Skeletal muscle cell (primary cell): ENCODE data around the gene CKB.

Experiments
- DNase-seq: peaks from one replicate; pipeline ENCODE4 v3.0.0-alpha.2; 2010; ENCODE audit warnings: low read depth
- H3K4me3 ChIP-seq: 2 replicates; pipeline ENCODE4 v1.5.1; 2011; ENCODE audit warnings: low read depth, mild to moderate bottlenecking, control low read depth, low read length, moderate library complexity

The CKB gene

DNA sequence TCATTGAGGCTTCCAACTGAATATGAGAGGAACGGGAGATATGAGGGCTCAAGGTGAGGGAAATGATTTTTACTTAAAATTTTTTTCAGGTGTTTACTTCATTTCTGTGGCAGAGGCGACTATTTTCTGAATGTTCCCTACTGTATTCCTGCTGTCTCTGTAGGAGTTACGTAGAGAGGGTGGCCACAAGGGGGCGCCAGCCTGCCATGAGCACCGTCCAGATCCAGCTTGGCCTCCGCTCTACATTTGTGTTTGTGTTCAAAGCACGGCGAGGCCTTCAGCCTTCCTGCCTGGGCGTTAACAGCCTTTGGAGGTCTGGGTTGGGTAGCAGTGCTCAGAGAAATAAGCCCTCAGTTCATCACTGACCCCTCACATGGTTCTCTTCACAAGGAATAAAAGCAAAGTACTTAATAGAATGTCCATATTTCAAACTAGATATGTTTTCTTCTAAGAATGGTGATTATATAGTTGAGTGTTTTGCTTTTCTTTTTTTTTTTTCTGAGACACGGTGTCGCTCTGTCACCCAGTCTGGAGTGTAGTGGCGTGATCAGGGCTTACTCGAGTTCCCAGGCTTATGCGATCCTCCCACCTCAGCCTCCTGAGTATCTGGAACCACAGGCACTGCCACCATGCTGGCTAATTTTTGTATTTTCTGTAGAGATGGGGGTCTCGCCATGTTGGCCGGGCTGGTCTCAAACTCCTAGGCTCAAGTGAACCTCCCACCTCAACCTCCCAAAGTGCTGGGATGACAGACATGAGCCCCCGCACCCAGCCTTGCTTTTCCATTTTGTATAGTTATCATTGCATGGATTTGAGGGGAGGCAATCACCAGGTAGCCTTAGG, 22.3 kb downstream of the CKB start:
- DNase-seq = no peak
- no peak overlapping the region for H3K4me3 ChIP-seq

- H3K4me3 ChIP-seq = no peak overlapping the region
- DNase-seq = no peak
These were observed 22.9 kb downstream of the CKB start for GRCh38 chr14:103499709-103500108.

DNA sequence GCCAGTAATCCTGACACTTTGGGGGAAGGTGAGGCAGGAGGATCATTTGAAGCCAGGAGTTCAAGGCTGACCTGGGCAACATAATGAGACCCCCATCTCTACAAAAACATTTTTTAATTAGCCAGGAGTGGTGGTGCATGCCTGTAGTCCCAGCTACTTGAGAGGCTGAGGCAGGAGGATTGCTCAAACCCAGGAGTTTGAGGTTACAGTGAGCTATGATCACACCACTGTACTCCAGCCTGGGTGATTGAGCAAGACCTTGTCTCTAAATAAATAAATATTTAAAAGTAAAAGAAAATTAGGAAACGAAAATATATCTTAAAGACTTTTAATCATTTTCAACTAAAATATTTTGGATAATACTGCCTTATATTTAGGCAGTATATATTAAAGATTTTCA, 25.9 kb downstream of the CKB start:
- H3K4me3 ChIP-seq = no peak overlapping the region
- DNase-seq = no peak

- no peak overlapping the region for H3K4me3 ChIP-seq
- DNase-seq = no peak
These were observed 26.8 kb downstream of the CKB start for GRCh38 chr14:103495854-103496253.

GRCh38 chr14:103492156-103492925, 30.3 kb downstream of the CKB start:
- H3K4me3 ChIP-seq = no peak overlapping the region
- DNase-seq = no peak

GRCh38 chr14:103491691-103492090, 30.9 kb downstream of the CKB start:
- DNase-seq = no peak
- no peak overlapping the region for H3K4me3 ChIP-seq

DNA sequence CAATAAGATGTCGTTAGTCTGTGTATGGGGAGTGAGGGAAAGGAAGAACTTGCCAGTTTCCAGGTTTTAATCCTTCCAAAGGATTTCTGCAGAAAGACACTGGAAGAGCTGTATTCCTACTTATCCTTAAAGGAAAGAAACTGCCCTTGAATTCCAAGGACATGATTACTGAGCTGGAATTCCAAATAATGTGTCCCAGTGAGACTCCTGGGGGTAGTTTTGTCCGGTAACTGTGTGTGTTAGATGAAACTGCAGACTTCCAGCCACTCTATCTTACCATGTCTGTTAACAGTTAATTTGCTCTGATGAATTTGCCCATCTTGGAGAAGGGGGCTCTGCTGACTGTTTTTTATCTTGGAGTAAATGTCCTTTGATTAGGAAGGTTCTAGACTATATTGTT, 33.0 kb downstream of the CKB start:
- no peak for DNase-seq
- no peak overlapping the region for H3K4me3 ChIP-seq

GRCh38 chr14:103488960-103489359, 33.7 kb downstream of the CKB start:
- no peak for DNase-seq
- no peak overlapping the region for H3K4me3 ChIP-seq

- no peak overlapping the region for H3K4me3 ChIP-seq
- DNase-seq = no peak
These were observed 34.6 kb downstream of the CKB start for GRCh38 chr14:103488071-103488470.

GRCh38 chr14:103485504-103485903, 37.1 kb downstream of the CKB start:
- DNase-seq = no peak
- H3K4me3 ChIP-seq = no peak overlapping the region

DNA sequence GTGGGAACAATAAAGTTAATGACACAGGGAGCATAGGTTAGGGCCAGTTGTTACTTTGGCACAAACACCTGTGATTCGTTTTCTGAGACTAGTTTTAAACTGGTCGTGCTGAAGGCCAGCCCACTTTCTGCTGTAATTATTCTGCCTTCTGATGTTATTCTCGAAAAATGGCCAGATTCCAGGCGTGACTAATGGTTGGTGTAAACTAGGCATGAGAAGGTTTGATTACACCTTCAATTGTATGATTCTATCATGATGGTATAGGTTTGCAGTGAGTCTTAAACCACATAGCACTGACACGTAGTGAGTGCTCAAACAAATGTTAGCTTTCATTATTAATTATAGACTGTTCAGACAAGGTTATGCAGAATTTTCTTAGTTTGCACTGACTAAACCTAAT, 39.0 kb downstream of the CKB start:
- H3K4me3 ChIP-seq = no peak overlapping the region
- peak; percentile 20 for DNase-seq

- DNase-seq = no peak
These were observed 42.0 kb downstream of the CKB start for GRCh38 chr14:103480595-103480994.

DNA sequence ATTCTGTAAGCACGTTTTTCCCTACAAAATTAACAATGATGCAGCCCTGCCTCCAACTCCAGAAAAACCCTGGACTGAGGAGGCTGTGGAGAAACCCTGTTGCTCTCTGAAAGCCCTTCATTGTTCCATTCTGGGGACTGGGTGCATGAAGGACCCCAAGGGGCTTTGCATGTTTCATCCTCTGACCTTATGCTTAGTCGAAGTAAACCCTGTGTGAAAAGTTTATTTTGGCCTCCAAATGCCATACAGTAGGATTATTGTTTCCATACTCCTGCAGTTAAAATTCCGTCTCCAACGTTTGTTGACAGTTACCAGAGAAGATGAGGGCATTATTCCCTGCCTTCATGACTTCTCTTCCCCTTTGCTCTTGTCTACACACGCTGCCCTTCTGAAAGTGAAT, 46.0 kb downstream of the CKB start:
- no peak for DNase-seq
- H3K4me3 ChIP-seq = no peak overlapping the region

More at GRCh38 chr14:103480595-103480994, 42.0 kb downstream of the CKB start:
- no peak overlapping the region for H3K4me3 ChIP-seq

GRCh38 chr14:103476065-103476464, 46.6 kb downstream of the CKB start:
- no peak for DNase-seq
- H3K4me3 ChIP-seq = no peak overlapping the region

GRCh38 chr14:103474893-103475292, 47.7 kb downstream of the CKB start:
- no peak for DNase-seq
- no peak overlapping the region for H3K4me3 ChIP-seq

- H3K4me3 ChIP-seq = no peak overlapping the region
- peak; percentile 14 for DNase-seq
These were observed 49.7 kb downstream of the CKB start for GRCh38 chr14:103472939-103473338.
